ENCODE results near the gene MSH4.

Gene MSH4

DNA sequence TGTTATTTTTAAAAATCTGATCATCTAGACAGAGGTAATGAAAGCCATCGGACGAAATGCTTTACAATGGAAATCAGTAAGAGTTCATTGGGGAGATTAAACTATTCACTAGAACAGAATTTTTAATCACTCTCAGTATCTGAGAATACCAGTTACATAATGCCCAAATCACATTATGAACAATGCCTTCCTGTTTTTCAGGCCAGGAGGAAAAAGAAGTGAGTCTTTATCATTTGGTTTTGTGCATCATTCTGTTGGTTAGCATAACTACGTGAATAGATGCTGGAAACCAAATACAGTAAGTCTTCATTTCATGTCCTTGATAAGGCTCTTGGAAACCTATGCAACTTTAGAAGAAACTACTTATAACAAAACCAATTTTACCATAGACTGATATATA, 153.5 kb downstream of the MSH4 start:
- no peak for DNase-seq

DNA sequence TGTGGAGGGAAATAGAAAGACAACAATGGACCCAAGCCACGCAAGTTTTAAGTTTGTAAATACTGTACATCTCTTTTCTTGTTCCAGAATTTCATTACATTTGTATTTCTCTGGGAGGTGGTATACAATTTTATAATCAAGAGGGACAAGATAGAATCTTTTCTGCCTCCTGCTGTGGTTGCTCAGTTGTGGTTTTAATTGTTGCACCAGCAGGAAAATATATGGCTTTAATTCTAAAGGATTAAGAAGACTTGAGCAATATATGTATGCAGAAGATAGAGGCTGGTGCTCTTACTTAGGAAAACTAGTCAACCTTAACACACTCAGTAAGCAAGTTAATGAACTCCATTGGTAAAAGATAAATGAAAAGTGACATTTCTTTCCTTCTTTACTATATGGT, 155.3 kb downstream of the MSH4 start:
- DNase-seq: no peak

DNA sequence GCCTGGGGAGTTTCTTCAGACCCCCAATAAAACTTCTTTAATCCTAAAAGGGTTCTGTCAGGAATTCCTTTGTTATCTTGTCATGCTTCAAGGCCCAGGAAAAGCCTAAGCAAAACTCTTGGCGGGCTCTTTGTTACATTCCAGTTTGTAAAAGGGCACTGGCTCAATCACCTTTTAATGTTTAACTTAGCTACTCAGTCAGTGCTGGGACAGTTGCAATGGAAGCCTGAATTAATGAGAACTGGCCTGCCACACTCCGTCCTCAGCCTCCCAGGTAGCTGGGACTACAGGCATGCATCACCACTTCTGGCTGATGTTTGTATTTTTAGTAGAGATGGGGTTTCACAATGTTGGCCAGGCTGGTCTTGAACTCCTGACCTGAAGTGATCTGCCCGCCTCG, 156.8 kb downstream of the MSH4 start:
- DNase-seq: no peak

- no peak for DNase-seq
Measured at GRCh38 chr1:75954586-75954985, 157.9 kb downstream of the MSH4 start.
